ENCODE measurements around the gene LCN15. TPM values are rescaled to one million over a fixed set of nuclear protein-coding genes. Genes with fewer than 3 reads are reported as not detected.

The LCN15 gene
- total RNA-seq, 1 donor from 2014 or later, result not detected

DNA sequence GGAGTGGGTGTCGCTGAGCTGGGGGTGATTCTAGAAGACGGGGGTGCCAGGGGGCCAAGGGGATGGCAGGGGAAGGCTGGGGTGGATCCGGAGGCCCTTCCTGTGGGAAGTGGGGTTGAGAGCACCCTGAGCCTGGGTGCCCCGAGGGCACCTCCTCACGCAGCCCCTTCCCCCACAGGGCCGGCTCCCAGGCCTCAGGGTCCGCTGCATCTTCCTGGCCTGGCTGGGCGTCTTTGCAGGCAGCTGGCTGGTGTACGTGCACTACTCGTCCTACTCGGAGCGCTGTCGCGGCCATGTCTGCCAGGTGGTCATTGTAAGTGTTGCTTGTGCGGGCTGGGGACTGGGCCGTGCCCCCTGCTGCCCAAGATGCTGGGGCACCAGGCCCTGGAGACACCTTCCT, 46.9 kb downstream of the LCN15 start:
- no peak overlapping the region for H3K27ac Mint-ChIP-seq
- H3K4me1 Mint-ChIP-seq, result peaks cover 33% of the 10 kb centered on the region
- H3K27me3 ChIP-seq, result no peaks in the 10 kb centered on the region
- TF ChIP-seq EZH2phosphoT487 (IDR thresholded peaks at IDR 0.05), result no peak
- no peak for TF ChIP-seq EZH2 (IDR thresholded peaks at IDR 0.05)
- TF ChIP-seq, protein P1, sequence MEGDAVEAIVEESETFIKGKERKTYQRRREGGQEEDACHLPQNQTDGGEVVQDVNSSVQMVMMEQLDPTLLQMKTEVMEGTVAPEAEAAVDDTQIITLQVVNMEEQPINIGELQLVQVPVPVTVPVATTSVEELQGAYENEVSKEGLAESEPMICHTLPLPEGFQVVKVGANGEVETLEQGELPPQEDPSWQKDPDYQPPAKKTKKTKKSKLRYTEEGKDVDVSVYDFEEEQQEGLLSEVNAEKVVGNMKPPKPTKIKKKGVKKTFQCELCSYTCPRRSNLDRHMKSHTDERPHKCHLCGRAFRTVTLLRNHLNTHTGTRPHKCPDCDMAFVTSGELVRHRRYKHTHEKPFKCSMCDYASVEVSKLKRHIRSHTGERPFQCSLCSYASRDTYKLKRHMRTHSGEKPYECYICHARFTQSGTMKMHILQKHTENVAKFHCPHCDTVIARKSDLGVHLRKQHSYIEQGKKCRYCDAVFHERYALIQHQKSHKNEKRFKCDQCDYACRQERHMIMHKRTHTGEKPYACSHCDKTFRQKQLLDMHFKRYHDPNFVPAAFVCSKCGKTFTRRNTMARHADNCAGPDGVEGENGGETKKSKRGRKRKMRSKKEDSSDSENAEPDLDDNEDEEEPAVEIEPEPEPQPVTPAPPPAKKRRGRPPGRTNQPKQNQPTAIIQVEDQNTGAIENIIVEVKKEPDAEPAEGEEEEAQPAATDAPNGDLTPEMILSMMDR (IDR thresholded peaks at IDR 0.05), result no peak
- peaks cover 8% of the 10 kb centered on the region for H3K36me3 Mint-ChIP-seq
- peak overlapping the region; percentile 33 for H3K4me3 Mint-ChIP-seq
- H3K9me3 Mint-ChIP-seq, result no peaks in the 10 kb centered on the region
- no peak overlapping the region for H2AFZ ChIP-seq (replicated peaks)
- H3K4me2 ChIP-seq, result no peak overlapping the region
- H3K79me2 ChIP-seq (ENCODE audit: low read depth), result peaks cover 23% of the 10 kb centered on the region
- no peaks in the 10 kb centered on the region for H3K36me3 ChIP-seq
- no peak overlapping the region for H3K27ac ChIP-seq
- no peak for DNase-seq (ENCODE audit: low spot score)
- no peak overlapping the region for H3K4me3 ChIP-seq
- peaks cover 28% of the 10 kb centered on the region for H3F3A ChIP-seq (ENCODE audit: low read depth)
- peaks cover 75% of the 10 kb centered on the region for H4K20me1 ChIP-seq (ENCODE audit: low read depth)
- no peaks in the 10 kb centered on the region for H3K9me3 ChIP-seq (ENCODE audit: low read depth)
- H3K4me1 ChIP-seq, result peaks cover 20% of the 10 kb centered on the region
- H3K27me3 Mint-ChIP-seq (ENCODE audit: insufficient read depth, low read depth), result peaks cover 8% of the 10 kb centered on the region
- no peak overlapping the region for H3K9ac ChIP-seq

DNA sequence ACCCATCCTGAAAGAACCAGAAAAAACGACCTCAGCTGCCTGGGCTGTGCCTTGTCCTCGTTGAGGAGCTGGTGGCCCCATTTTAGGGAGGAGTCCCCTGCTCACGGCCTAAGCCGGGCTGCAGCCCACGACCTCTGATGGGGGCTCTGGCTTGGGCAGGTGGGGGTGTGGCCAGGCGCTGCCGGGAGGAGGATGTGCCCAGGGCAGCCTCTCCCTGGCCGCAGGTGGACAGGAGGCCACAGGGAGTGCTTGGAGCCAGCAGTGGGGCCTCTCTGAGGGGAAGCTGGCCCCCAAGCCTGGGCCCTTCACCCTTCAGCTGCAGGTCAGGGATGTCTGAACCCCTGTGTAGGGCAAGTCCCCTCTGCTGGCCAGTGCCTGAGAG, 49.4 kb downstream of the LCN15 start:
- peak overlapping the region; percentile 85 for H3K4me3 Mint-ChIP-seq
- H3K36me3 ChIP-seq, result no peaks in the 10 kb centered on the region
- no peak for DNase-seq (ENCODE audit: low spot score)
- peaks cover 7% of the 10 kb centered on the region for H3K36me3 Mint-ChIP-seq
- TF ChIP-seq, protein P1 (IDR thresholded peaks at IDR 0.05), result no peak
- TF ChIP-seq EZH2 (IDR thresholded peaks at IDR 0.05) (no peak), EZH2phosphoT487 (IDR thresholded peaks at IDR 0.05) (no peak)
- H3K27ac ChIP-seq, result no peak overlapping the region
- peaks cover 23% of the 10 kb centered on the region for H3K79me2 ChIP-seq (ENCODE audit: low read depth)
- no peak overlapping the region for H3K4me2 ChIP-seq
- peaks cover 22% of the 10 kb centered on the region for H3K27me3 ChIP-seq
- H3F3A ChIP-seq (ENCODE audit: low read depth), result peaks cover 9% of the 10 kb centered on the region
- H3K27me3 Mint-ChIP-seq (ENCODE audit: insufficient read depth, low read depth), result peaks cover under 1% of the 10 kb centered on the region
- no peak overlapping the region for H3K4me3 ChIP-seq
- H3K9me3 Mint-ChIP-seq, result no peaks in the 10 kb centered on the region
- H3K4me1 ChIP-seq, result peaks cover 10% of the 10 kb centered on the region
- no peak overlapping the region for H3K27ac Mint-ChIP-seq
- peaks cover 18% of the 10 kb centered on the region for H3K4me1 Mint-ChIP-seq
- no peaks in the 10 kb centered on the region for H3K9me3 ChIP-seq (ENCODE audit: low read depth)
- H2AFZ ChIP-seq (replicated peaks), result no peak overlapping the region
- H3K9ac ChIP-seq, result no peak overlapping the region
- H4K20me1 ChIP-seq (ENCODE audit: low read depth), result peaks cover 50% of the 10 kb centered on the region

DNA sequence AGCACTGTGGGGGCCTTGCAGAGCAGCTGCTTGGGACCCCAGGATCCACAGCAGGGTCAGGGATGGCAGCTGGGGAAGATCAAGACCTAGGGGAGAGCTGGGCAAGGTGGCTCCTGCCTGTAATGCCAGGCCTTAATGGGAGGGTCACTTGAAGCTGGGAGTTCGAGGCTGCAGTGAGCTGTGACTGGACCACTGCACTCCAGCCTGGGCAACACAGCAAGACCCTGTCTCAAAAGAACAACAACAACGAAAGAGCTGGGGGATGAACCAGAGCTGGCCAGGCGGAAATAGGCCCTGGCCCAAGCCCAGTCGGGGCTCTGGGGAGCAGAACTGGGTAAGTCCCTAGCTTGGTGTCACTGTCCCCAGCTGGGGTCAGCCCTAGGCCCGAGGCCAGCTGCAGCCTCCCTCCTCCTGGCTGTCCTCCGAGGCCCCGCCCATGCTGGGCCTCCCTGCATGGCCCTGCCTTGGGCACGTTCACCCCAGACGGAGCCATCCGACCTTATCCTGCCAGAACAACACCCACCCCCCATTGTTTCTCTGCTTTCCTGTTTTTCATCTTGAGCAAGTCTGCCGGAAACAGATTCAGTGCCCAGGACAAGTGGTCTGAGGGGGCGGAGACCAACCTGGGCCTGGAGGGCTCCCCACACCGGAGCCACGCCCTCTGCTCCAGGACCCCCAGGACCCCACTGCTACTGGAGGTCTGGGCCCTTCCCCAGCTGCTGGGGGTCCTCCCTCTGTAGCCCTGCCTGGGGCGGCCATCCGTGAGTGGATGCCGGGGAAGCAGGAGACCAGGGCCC, 50.0 kb downstream of the LCN15 start:
- Histone ChIP-seq H3K4me2 (no peak overlapping the region), H3K36me3 (no peaks in the 10 kb centered on the region), H3K9ac (no peak overlapping the region), H3K27ac (no peak overlapping the region), H3K27me3 (peaks cover 25% of the 10 kb centered on the region), H2AFZ (replicated peaks) (no peak overlapping the region), H4K20me1 (ENCODE audit: low read depth) (peaks cover 44% of the 10 kb centered on the region), H3K4me1 (peaks cover 9% of the 10 kb centered on the region), H3K79me2 (ENCODE audit: low read depth) (peaks cover 23% of the 10 kb centered on the region), H3K9me3 (ENCODE audit: low read depth) (no peaks in the 10 kb centered on the region), H3F3A (ENCODE audit: low read depth) (peaks cover 9% of the 10 kb centered on the region), H3K4me3 (no peak overlapping the region)
- Mint-ChIP-seq H3K4me3 (peak overlapping the region; percentile 85), H3K4me1 (peaks cover 17% of the 10 kb centered on the region), H3K36me3 (peaks cover 7% of the 10 kb centered on the region), H3K27me3 (ENCODE audit: insufficient read depth, low read depth) (no peaks in the 10 kb centered on the region), H3K9me3 (no peaks in the 10 kb centered on the region), H3K27ac (no peak overlapping the region)
- TF ChIP-seq, protein P1 (IDR thresholded peaks at IDR 0.05), result no peak
- TF ChIP-seq EZH2phosphoT487 (IDR thresholded peaks at IDR 0.05) (no peak), EZH2 (IDR thresholded peaks at IDR 0.05) (no peak)
- DNase-seq (ENCODE audit: low spot score), result no peak
